ENCODE results near the gene DOCK9.

- TF ChIP-seq CTCF (conservative IDR thresholded peaks at IDR 0.05 in 1 of 2, IDR thresholded peaks at IDR 0.05 in 1 of 2; ENCODE audit: extremely low read depth in 1 of 2, insufficient read depth in 1 of 2, low read depth in 1 of 2, low read length in 2 of 2) (no peak), EZH2 (IDR thresholded peaks at IDR 0.05; ENCODE audit: borderline replicate concordance, low read length) (no peak)
Observed at GRCh38 chr13:98780451-98780850, 197.4 kb downstream of the DOCK9 start.

All from mammary epithelial cell (primary cell).